CD1c-positive myeloid dendritic cell (primary cell): ENCODE results near the gene PTGES3L.
"Not testable (repeated sequence)": the region's sequence is repeated elsewhere in the genome, so short reads cannot be mapped to it uniquely, and the experiment has no call there.

Experiments
- DNase-seq: peaks from one replicate; pipeline ENCODE4 v3.0.0-alpha.2; 2016; ENCODE audit errors: extremely low spot score

Gene PTGES3L

DNA sequence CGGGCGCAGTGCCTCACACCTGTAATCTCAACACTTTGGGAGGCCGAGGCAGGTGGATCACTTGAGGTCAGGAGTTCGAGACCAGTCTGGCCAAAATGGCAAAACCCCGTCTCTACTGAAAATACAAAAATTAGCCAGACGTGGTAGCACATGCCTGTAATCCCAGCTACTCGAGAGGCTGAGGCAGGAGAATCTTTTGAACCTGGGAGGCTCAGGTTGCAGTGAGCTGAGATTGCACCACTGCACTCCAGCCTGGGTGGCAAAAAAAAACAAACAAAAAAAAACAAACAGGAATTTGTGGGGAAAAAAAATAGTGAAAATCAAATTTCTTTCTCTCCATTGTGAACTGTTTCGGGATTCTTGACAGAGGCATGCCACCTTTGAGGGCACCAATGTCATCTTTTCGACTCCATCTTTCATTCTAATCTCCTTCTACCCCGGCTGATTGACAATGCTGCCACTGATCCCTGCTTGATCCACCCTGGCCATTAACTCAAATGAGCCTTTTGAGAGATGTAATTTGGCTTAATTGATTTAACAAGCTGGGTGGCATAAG, 60.3 kb downstream of the PTGES3L start:
- not testable (repeated sequence) for DNase-seq

DNA sequence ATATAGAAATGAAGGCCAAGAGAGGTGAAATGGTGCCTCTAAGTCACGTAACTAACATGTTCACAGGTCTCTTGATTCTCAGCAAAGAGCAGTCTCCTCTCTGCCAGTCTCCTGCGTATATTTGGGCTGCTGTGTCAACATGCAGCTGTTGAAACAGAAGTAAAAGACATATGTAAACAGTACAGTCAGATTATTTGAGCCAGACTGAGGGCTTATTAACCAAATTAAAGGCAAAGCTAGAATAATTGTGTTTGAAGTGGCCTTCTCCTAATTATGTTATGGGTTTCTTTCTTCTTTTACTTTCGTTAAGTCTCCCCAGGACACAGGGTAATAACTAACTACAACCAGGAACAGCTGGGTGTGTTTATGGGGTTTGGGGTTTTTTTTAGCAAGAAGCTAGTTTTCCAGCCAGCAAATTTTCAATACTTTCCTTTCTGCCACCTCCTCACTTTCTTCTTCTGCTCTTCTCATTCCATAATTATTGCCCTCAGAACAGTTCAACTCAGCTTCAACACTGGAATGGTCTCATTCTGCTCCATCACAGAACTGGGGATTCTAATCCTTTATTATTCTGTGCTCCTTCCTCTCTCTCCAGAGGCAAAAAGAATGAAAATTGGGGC, 60.9 kb downstream of the PTGES3L start:
- no peak for DNase-seq
